Heart right ventricle (tissue), 16 donors: Measurements from ENCODE around the gene ARHGAP22. TPM values are rescaled to one million over a fixed set of nuclear protein-coding genes. Genes with fewer than 3 reads are reported as not detected.

Experiments used
- ATAC-seq, 8 donors: fragments of 200-7000 bp; cut with Tn5 transposase; one replicate each; pipeline ENCODE4 v1.9.1; 2020; ENCODE audit warnings: mild to moderate bottlenecking in 8 of 8, moderate library complexity in 8 of 8, moderate number of reproducible peaks in 1 of 8
- DNase-seq, 2 donors: peaks; one replicate each; pipeline ENCODE4 v3.0.0-alpha.2; 2020
- H3K27ac ChIP-seq, 10 donors: fragments of 200-600 bp; sonication (generic) in 2 of 10; one replicate each; pipeline versions ENCODE4 v1.5.0 to v1.8.0; 2020 to 2022; ENCODE audit warnings: mild to moderate bottlenecking in 3 of 10
- H3K27me3 ChIP-seq, 7 donors: fragments of 200-600 bp; one replicate each; pipeline ENCODE4 v1.8.0; 2021 to 2022; ENCODE audit warnings: mild to moderate bottlenecking in 2 of 7
- H3K36me3 ChIP-seq, 9 donors: fragments of 200-600 bp; sonication (generic) in 1 of 9; one replicate each; pipeline versions ENCODE4 v1.5.0 to v1.8.0; 2020 to 2022; ENCODE audit warnings: mild to moderate bottlenecking in 2 of 9
- H3K4me1 ChIP-seq, 9 donors: fragments of 200-600 bp; sonication (generic) in 1 of 9; one replicate each; pipeline versions ENCODE4 v1.5.0 to v1.8.0; 2020 to 2022; ENCODE audit warnings: mild to moderate bottlenecking in 4 of 9
- H3K4me3 ChIP-seq, 10 donors: fragments of 200-600 bp; sonication (generic) in 2 of 10; one replicate each; pipeline versions ENCODE4 v1.5.0 to v1.8.0; 2020 to 2022; ENCODE audit warnings: mild to moderate bottlenecking in 7 of 10, moderate library complexity in 2 of 10
- H3K9me3 ChIP-seq, 11 donors: fragments of 200-600 bp in 10 of 11; sonication (generic) in 2 of 11; one replicate each; pipeline versions ENCODE4 v1.5.0 to v1.8.0; 2013 to 2022; ENCODE audit warnings: mild to moderate bottlenecking in 2 of 11, control low read depth in 1 of 11, moderate library complexity in 1 of 11
- WGBS, 2 donors: extraction: QIAGEN DNeasy Blood & Tissue Kit; methylation state at CpG; one replicate each; pipeline ENCODE4 v1.1.7; 2013; ENCODE audit warnings: inconsistent platforms in 1 of 2; 5-methylcytosine and 5-hydroxymethylcytosine counted together
- intact Hi-C, 10 donors: fragments of 100-400 bp; cut with DNase I; formaldehyde crosslinking; loops; one replicate each; pipeline versions ENCODE4 v1.11.1 to v1.14.2; 2022
- polyA plus RNA-seq, 2 donors: library from polyadenylated mRNA; stranded (reverse); fragments of 200-250 nt; gene quantifications; one replicate each; pipeline ENCODE4 v1.2.3, GENCODE V29; 2013
- total RNA-seq, 10 donors: library from RNA; stranded (reverse); fragmentation: NEBNext Ultra II Directional in 3 of 10; extraction: Animal tissue kit (Norgen Biotek cat#: 25700) in 3 of 10; gene quantifications; one replicate each; pipeline versions ENCODE4 v1.2.1 to v1.2.4, GENCODE V29; 2021 to 2023
- TF ChIP-seq, protein P1 (sequence below), 9 donors: fragments of 200-600 bp; sonication (generic) in 2 of 9; IDR thresholded peaks; one replicate each; pipeline versions ENCODE4 v1.5.0 to v1.8.0; 2021 to 2022; ENCODE audit warnings: antibody characterized with exemption in 9 of 9, mild to moderate bottlenecking in 5 of 9, moderate library complexity in 1 of 9
- donor health status: Arrhythmogenic right ventricular cardiomyopathy.
- donor health status: ischemic (EF 13 %, LVEDD 7.1; RV severe dilation, severe dysfunction).
- donor health status: healthy with polysubstance abuse.
- donor health status: DM: no; HTN: yes; CAD: no.
- donor health status: DM: no; HTN: no; CAD: no.
- donor health status: ischemic (EF 25% LVEDD 6.9; RV normal size, moderate dysfunction).
- donor health status: ischemic (EF 25% LVEDD 5.7; RV mildly dilated, moderate dysfunction).
- donor health status: healthy.
- donor health status: DM: yes; HTN: yes; CAD: no.
- donor health status: Ischemic cardiomyopathy.
- donor health status: ischemic (EF 35%, LVEDD 5.7; RV mildly dilated, moderate dysfunction).
- donor health status: nonischemic (EF 11% LVEDD 7.7; RV severe dilation, severe dysfunction).
- donor health status: DM: yes; HTN: yes; CAD: no.
- donor health status: PGD.
- donor health status: ischemic (EF 29% LVEDD 5.4; RV normal size, mild dysfunction).
- donor health status: nonischemic (EF 23%, LVEDD 6.1; RV moderate dilation, normal function).

The ARHGAP22 gene
- total and polyA plus RNA-seq, 12 donors: 1.5 to 9.3 (median 2.8) TPM

- intact Hi-C loops: loop anchor here in 3 of 10 donors (10.0 kb wide), 2 partner anchors 59 to 129 kb away; no protein-coding TSS in a partner anchor
- Histone ChIP-seq H3K36me3 (no peaks in the 10 kb centered on the region), H3K4me3 (no peak overlapping the region), H3K27ac (no peak overlapping the region), H3K9me3 (no peaks in the 10 kb centered on the region), H3K4me1 (peaks cover 0 to 17% (median 5%) of the 10 kb centered on the region in 9 donors), H3K27me3 (no peaks in the 10 kb centered on the region)
- TF ChIP-seq, protein P1, sequence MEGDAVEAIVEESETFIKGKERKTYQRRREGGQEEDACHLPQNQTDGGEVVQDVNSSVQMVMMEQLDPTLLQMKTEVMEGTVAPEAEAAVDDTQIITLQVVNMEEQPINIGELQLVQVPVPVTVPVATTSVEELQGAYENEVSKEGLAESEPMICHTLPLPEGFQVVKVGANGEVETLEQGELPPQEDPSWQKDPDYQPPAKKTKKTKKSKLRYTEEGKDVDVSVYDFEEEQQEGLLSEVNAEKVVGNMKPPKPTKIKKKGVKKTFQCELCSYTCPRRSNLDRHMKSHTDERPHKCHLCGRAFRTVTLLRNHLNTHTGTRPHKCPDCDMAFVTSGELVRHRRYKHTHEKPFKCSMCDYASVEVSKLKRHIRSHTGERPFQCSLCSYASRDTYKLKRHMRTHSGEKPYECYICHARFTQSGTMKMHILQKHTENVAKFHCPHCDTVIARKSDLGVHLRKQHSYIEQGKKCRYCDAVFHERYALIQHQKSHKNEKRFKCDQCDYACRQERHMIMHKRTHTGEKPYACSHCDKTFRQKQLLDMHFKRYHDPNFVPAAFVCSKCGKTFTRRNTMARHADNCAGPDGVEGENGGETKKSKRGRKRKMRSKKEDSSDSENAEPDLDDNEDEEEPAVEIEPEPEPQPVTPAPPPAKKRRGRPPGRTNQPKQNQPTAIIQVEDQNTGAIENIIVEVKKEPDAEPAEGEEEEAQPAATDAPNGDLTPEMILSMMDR (IDR thresholded peaks at IDR 0.05): no peak
- WGBS, 2 donors: 89 to 96% methylated on average over 11 of the region's 11 CpGs
- DNase-seq (no peak), ATAC-seq (no peak)
Observed at GRCh38 chr10:48503293-48503911, 101.5 kb downstream of the ARHGAP22 start.

GRCh38 chr10:48502791-48503190 is 102.1 kb downstream of the ARHGAP22 start:
- no peak overlapping the region for H3K4me3 ChIP-seq
- intact Hi-C loops: loop anchor here in 3 of 10 donors (10.0 kb wide), 2 partner anchors 58 to 128 kb away; no protein-coding TSS in a partner anchor
- H3K9me3 ChIP-seq: no peaks in the 10 kb centered on the region
- WGBS, 2 donors: 92 to 93% methylated on average over 9 of the region's 9 CpGs
- H3K36me3 ChIP-seq: no peaks in the 10 kb centered on the region
- TF ChIP-seq, protein P1 (IDR thresholded peaks at IDR 0.05): no peak
- H3K27me3 ChIP-seq: no peaks in the 10 kb centered on the region
- no peak overlapping the region for H3K27ac ChIP-seq
- ATAC-seq (no peak), DNase-seq (no peak)
- H3K4me1 ChIP-seq: peaks cover 0 to 13% (median 0%) of the 10 kb centered on the region in 9 donors

GRCh38 chr10:48501787-48502771 is 102.8 kb downstream of the ARHGAP22 start:
- DNase-seq (no peak), ATAC-seq (no peak)
- no peak overlapping the region for H3K4me3 ChIP-seq
- intact Hi-C loops: loop anchor here in 3 of 10 donors (10.0 kb wide), 2 partner anchors 57 to 127 kb away; no protein-coding TSS in a partner anchor
- peaks cover 0 to 20% (median 0%) of the 10 kb centered on the region in 9 donors for H3K4me1 ChIP-seq
- no peak overlapping the region for H3K27ac ChIP-seq
- no peaks in the 10 kb centered on the region for H3K27me3 ChIP-seq
- H3K9me3 ChIP-seq: no peaks in the 10 kb centered on the region
- 86 to 90% methylated on average over 6 of the region's 6 CpGs for WGBS, 2 donors
- no peaks in the 10 kb centered on the region for H3K36me3 ChIP-seq
- TF ChIP-seq, protein P1 (IDR thresholded peaks at IDR 0.05): no peak

- intact Hi-C loops: loop anchor here in 3 of 10 donors (10.0 kb wide), 2 partner anchors 56 to 126 kb away; no protein-coding TSS in a partner anchor
- Histone ChIP-seq H3K27me3 (no peaks in the 10 kb centered on the region), H3K36me3 (no peaks in the 10 kb centered on the region), H3K27ac (no peak overlapping the region), H3K4me3 (no peak overlapping the region), H3K4me1 (peaks cover 0 to 23% (median 0%) of the 10 kb centered on the region in 9 donors), H3K9me3 (no peaks in the 10 kb centered on the region)
- WGBS, 2 donors: 85 to 86% methylated on average over 2 of the region's 2 CpGs
- TF ChIP-seq, protein P1 (IDR thresholded peaks at IDR 0.05): no peak
- DNase-seq (no peak), ATAC-seq (no peak)
Observed at GRCh38 chr10:48501226-48501625, 103.6 kb downstream of the ARHGAP22 start.
